Measurements from ENCODE around the gene AGPAT4. TPM values are rescaled to one million over a fixed set of nuclear protein-coding genes. Genes with fewer than 3 reads are reported as not detected.

Gene AGPAT4
- total RNA-seq, 2 donors from 2014 or later = 61.0 to 61.1 TPM

DNA sequence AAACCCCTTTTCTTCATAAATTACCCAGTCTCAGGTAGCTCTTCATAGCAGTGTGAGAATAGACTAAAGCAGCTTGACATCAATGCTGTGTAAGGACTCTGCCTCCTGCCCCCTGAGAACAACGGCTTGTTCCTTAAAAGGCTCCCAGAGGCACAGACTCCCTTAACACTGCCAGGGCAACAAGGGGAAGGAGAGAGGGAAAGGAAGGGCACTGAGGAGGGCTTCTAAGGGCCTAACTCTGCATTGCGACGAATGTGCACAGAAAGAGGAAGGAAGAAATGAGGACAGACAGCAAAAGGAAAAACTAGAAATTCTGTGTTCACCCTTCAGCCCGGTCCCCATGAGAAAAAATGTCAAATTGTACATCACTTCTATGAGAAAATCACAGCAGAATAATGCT lies 74.0 kb downstream of the AGPAT4 start:
- Histone ChIP-seq H3K4me3 (ENCODE audit: low read length) (no peak overlapping the region), H3K27me3 (ENCODE audit: control insufficient read depth, insufficient read depth, low read length, poor library complexity, severe bottlenecking) (no peaks in the 10 kb centered on the region), H3K4me1 (ENCODE audit: control insufficient read depth, insufficient read depth, low read length) (no peaks in the 10 kb centered on the region), H3K9me3 (ENCODE audit: control insufficient read depth, low read length) (no peaks in the 10 kb centered on the region), H3K36me3 (ENCODE audit: control insufficient read depth, insufficient read depth, low read length) (peaks cover 29% of the 10 kb centered on the region), H3K27ac (ENCODE audit: low read depth, low read length) (no peak overlapping the region), H3K9ac (ENCODE audit: extremely low read depth, low read length, poor library complexity, severe bottlenecking) (no peak overlapping the region)
- H3K4me1 Mint-ChIP-seq = no peaks in the 10 kb centered on the region
- no peaks in the 10 kb centered on the region for H3K9me3 Mint-ChIP-seq
- H3K4me3 Mint-ChIP-seq = no peak overlapping the region
- no peak overlapping the region for H3K27ac Mint-ChIP-seq
- TF ChIP-seq, protein P1, sequence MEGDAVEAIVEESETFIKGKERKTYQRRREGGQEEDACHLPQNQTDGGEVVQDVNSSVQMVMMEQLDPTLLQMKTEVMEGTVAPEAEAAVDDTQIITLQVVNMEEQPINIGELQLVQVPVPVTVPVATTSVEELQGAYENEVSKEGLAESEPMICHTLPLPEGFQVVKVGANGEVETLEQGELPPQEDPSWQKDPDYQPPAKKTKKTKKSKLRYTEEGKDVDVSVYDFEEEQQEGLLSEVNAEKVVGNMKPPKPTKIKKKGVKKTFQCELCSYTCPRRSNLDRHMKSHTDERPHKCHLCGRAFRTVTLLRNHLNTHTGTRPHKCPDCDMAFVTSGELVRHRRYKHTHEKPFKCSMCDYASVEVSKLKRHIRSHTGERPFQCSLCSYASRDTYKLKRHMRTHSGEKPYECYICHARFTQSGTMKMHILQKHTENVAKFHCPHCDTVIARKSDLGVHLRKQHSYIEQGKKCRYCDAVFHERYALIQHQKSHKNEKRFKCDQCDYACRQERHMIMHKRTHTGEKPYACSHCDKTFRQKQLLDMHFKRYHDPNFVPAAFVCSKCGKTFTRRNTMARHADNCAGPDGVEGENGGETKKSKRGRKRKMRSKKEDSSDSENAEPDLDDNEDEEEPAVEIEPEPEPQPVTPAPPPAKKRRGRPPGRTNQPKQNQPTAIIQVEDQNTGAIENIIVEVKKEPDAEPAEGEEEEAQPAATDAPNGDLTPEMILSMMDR (conservative IDR thresholded peaks at IDR 0.05) = no peak
- peaks cover 70% of the 10 kb centered on the region for H3K36me3 Mint-ChIP-seq (ENCODE audit: low read depth)
- no peak for DNase-seq
- no peaks in the 10 kb centered on the region for H3K27me3 Mint-ChIP-seq (ENCODE audit: insufficient read depth)
- WGBS, 2 experiments (ENCODE audit: insufficient coverage in 1 of 2, insufficient read length in 1 of 2) = 92% methylated on average over 2 to 4 of the region's 4 CpGs

GRCh38 chr6:161198783-161199460 lies 74.9 kb downstream of the AGPAT4 start:
- H3K9me3 Mint-ChIP-seq = peaks cover 5% of the 10 kb centered on the region
- H3K36me3 Mint-ChIP-seq (ENCODE audit: low read depth) = peaks cover 71% of the 10 kb centered on the region
- no peaks in the 10 kb centered on the region for H3K4me1 Mint-ChIP-seq
- no peaks in the 10 kb centered on the region for H3K27me3 ChIP-seq (ENCODE audit: control insufficient read depth, insufficient read depth, low read length, poor library complexity, severe bottlenecking)
- H3K4me3 Mint-ChIP-seq = no peak overlapping the region
- no peak overlapping the region for H3K9ac ChIP-seq (ENCODE audit: extremely low read depth, low read length, poor library complexity, severe bottlenecking)
- peaks cover 33% of the 10 kb centered on the region for H3K36me3 ChIP-seq (ENCODE audit: control insufficient read depth, insufficient read depth, low read length)
- DNase-seq = no peak
- H3K27me3 Mint-ChIP-seq (ENCODE audit: insufficient read depth) = no peaks in the 10 kb centered on the region
- no peaks in the 10 kb centered on the region for H3K4me1 ChIP-seq (ENCODE audit: control insufficient read depth, insufficient read depth, low read length)
- TF ChIP-seq, protein P1 (conservative IDR thresholded peaks at IDR 0.05) = no peak
- peaks cover 6% of the 10 kb centered on the region for H3K9me3 ChIP-seq (ENCODE audit: control insufficient read depth, low read length)
- WGBS, 2 experiments (ENCODE audit: insufficient coverage in 1 of 2, insufficient read length in 1 of 2) = 89 to 97% methylated on average over 6 to 9 of the region's 9 CpGs
- H3K27ac Mint-ChIP-seq = no peak overlapping the region
- no peak overlapping the region for H3K4me3 ChIP-seq (ENCODE audit: low read length)
- H3K27ac ChIP-seq (ENCODE audit: low read depth, low read length) = no peak overlapping the region

DNA sequence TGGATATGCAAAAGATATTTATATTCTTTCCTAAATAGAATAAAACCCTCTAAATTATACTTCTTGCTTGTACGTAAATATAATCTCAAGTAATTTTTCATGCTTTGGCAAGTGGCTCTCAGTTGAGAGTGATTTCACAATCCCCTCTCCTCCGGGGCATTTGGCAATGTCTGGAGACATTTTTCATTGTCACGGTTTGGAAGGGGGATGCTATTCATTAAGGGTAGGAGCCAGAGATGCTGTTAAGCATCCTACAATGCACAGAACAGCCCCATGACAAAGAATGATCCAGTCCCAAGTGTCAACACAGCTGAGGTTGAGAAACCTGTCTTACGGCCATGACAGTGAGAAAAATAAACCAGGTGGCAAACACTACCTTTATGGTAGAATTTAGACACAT lies 75.7 kb downstream of the AGPAT4 start:
- Mint-ChIP-seq H3K36me3 (ENCODE audit: low read depth) (peaks cover 73% of the 10 kb centered on the region), H3K4me1 (no peaks in the 10 kb centered on the region), H3K4me3 (no peak overlapping the region), H3K9me3 (peaks cover 8% of the 10 kb centered on the region), H3K27ac (no peak overlapping the region), H3K27me3 (ENCODE audit: insufficient read depth) (no peaks in the 10 kb centered on the region)
- Histone ChIP-seq H3K27ac (ENCODE audit: low read depth, low read length) (no peak overlapping the region), H3K27me3 (ENCODE audit: control insufficient read depth, insufficient read depth, low read length, poor library complexity, severe bottlenecking) (no peaks in the 10 kb centered on the region), H3K9ac (ENCODE audit: extremely low read depth, low read length, poor library complexity, severe bottlenecking) (no peak overlapping the region), H3K4me1 (ENCODE audit: control insufficient read depth, insufficient read depth, low read length) (no peaks in the 10 kb centered on the region), H3K4me3 (ENCODE audit: low read length) (no peak overlapping the region), H3K9me3 (ENCODE audit: control insufficient read depth, low read length) (peaks cover 10% of the 10 kb centered on the region), H3K36me3 (ENCODE audit: control insufficient read depth, insufficient read depth, low read length) (peaks cover 40% of the 10 kb centered on the region)
- TF ChIP-seq, protein P1 (conservative IDR thresholded peaks at IDR 0.05) = no peak
- 94 to 100% methylated on average over 2 to 4 of the region's 4 CpGs for WGBS, 2 experiments (ENCODE audit: insufficient coverage in 1 of 2, insufficient read length in 1 of 2)
- DNase-seq = no peak
